ENCODE data around the gene NME3.

DNA sequence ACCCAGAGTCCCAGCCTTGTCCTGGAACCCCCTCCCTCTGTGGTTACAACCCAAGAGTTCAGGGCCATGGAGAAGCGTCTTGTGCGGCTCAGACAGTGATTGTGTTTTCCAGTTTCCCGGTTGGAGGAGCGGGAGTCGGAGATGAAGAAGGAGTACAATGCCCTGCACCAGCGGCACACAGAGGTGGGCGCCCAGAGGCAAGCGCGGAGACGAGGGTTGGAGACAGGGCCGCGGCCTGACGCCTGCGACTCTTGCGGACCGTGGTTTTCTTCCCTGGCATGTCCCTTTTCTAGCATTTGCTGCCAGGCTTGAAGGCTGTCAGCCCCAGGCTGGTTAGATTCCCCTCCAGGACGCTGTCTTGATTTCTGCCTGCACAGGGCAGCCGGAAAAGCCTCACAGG, 42.3 kb downstream of the NME3 start:
- TF ChIP-seq, protein P1, sequence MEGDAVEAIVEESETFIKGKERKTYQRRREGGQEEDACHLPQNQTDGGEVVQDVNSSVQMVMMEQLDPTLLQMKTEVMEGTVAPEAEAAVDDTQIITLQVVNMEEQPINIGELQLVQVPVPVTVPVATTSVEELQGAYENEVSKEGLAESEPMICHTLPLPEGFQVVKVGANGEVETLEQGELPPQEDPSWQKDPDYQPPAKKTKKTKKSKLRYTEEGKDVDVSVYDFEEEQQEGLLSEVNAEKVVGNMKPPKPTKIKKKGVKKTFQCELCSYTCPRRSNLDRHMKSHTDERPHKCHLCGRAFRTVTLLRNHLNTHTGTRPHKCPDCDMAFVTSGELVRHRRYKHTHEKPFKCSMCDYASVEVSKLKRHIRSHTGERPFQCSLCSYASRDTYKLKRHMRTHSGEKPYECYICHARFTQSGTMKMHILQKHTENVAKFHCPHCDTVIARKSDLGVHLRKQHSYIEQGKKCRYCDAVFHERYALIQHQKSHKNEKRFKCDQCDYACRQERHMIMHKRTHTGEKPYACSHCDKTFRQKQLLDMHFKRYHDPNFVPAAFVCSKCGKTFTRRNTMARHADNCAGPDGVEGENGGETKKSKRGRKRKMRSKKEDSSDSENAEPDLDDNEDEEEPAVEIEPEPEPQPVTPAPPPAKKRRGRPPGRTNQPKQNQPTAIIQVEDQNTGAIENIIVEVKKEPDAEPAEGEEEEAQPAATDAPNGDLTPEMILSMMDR (IDR thresholded peaks at IDR 0.05) = no peak
- TF ChIP-seq POLR2A (IDR thresholded peaks at IDR 0.05) = no peak

Data from testis (tissue), 2 donors.